Body of pancreas (tissue), 4 donors: ENCODE results near the gene EIF4EBP2.

ENCODE experiments used
- CTCF ChIP-seq, 7 experiments: fragments of 450-650 bp in 4 of 7; fragments of 200-600 bp in 3 of 7; sonication (generic) in 3 of 7; IDR thresholded peaks; one replicate each; pipeline ENCODE4 v1.5.1; 2016 to 2019; ENCODE audit warnings: antibody characterized with exemption in 7 of 7
- POLR2A ChIP-seq, 3 donors: fragments of 450-650 bp; IDR thresholded peaks; one replicate each; pipeline ENCODE4 v1.6.1; 2016; ENCODE audit warnings: antibody characterized with exemption in 3 of 3, mild to moderate bottlenecking in 2 of 3

GRCh38 chr10:70462349-70462984 lies 58.5 kb downstream of the EIF4EBP2 start:
- TF ChIP-seq CTCF (IDR thresholded peaks at IDR 0.05) (no peak), POLR2A (IDR thresholded peaks at IDR 0.05) (peak in 1 of 3 donors; percentile 8)
